H9 (cell line): ENCODE results near the gene C19orf25. TPM values are rescaled to one million over a fixed set of nuclear protein-coding genes. Genes with fewer than 3 reads are reported as not detected.

Experiments
- DNase-seq: peaks from one replicate; pipeline ENCODE4 v3.0.0-alpha.2; 2017
- H2AFZ ChIP-seq: one replicate; pipeline ENCODE4 v1.6.1; 2013; ENCODE audit warnings: mild to moderate bottlenecking, low read length, control low read depth, moderate library complexity
- H2AK5ac ChIP-seq: 2 replicates; pipeline ENCODE4 v1.6.1; 2013; ENCODE audit warnings: low read length, control low read depth, mixed read lengths; ENCODE audit not compliant: insufficient read length
- H2BK120ac ChIP-seq: one replicate; pipeline ENCODE4 v1.6.1; 2013; ENCODE audit warnings: low read depth, mild to moderate bottlenecking, low read length, control low read depth, inconsistent platforms; ENCODE audit not compliant: poor library complexity, severe bottlenecking
- H2BK12ac ChIP-seq: 2 replicates; pipeline ENCODE4 v1.6.1; 2013; ENCODE audit warnings: low read length, control low read depth, mixed read lengths, low read depth; ENCODE audit not compliant: insufficient read length
- H2BK15ac ChIP-seq: 2 replicates; pipeline ENCODE4 v1.6.1; 2013; ENCODE audit warnings: low read depth, low read length, control low read depth
- H2BK20ac ChIP-seq: one replicate; pipeline ENCODE4 v1.6.1; 2013; ENCODE audit warnings: low read depth, mild to moderate bottlenecking, low read length, control low read depth, inconsistent platforms; ENCODE audit not compliant: poor library complexity, severe bottlenecking
- H2BK5ac ChIP-seq: 2 replicates; pipeline ENCODE4 v1.6.1; 2013; ENCODE audit warnings: low read length, control low read depth, mixed read lengths; ENCODE audit not compliant: insufficient read length
- H3K14ac ChIP-seq: 2 replicates; pipeline ENCODE4 v1.6.1; 2013; ENCODE audit warnings: low read length, control low read depth; ENCODE audit not compliant: insufficient read depth
- H3K18ac ChIP-seq: 2 replicates; pipeline ENCODE4 v1.6.1; 2013; ENCODE audit warnings: low read depth, mild to moderate bottlenecking, mixed read lengths, low read length, control low read depth; ENCODE audit not compliant: insufficient read length
- H3K23ac ChIP-seq: 2 replicates; pipeline ENCODE4 v1.6.1; 2013; ENCODE audit warnings: low read length, control low read depth, mixed read lengths, low read depth; ENCODE audit not compliant: insufficient read length
- H3K23me2 ChIP-seq: 2 replicates; pipeline ENCODE4 v1.6.1; 2013; ENCODE audit warnings: low read depth, mild to moderate bottlenecking, mixed read lengths, low read length, control low read depth; ENCODE audit not compliant: insufficient read length, poor library complexity, severe bottlenecking
- H3K27ac ChIP-seq: 2 replicates; pipeline ENCODE4 v1.5.1; 2013; ENCODE audit warnings: low read length, control low read depth, mixed read lengths, low read depth; ENCODE audit not compliant: insufficient read length
- H3K27me3 ChIP-seq: 2 replicates; pipeline ENCODE4 v1.6.1; 2013; ENCODE audit warnings: low read length, control low read depth, inconsistent platforms; ENCODE audit not compliant: insufficient read depth
- H3K4ac ChIP-seq: 2 replicates; pipeline ENCODE4 v1.6.1; 2013; ENCODE audit warnings: low read depth, mild to moderate bottlenecking, control low read depth, inconsistent platforms, low read length, moderate library complexity
- H3K4me1 ChIP-seq: 2 replicates; pipeline ENCODE4 v1.6.1; 2013; ENCODE audit warnings: low read length, control low read depth, inconsistent platforms; ENCODE audit not compliant: insufficient read depth
- H3K4me2 ChIP-seq: 2 replicates; pipeline ENCODE4 v1.6.1; 2013; ENCODE audit warnings: low read length, control low read depth, mixed read lengths; ENCODE audit not compliant: insufficient read length, insufficient read depth
- H3K56ac ChIP-seq: 2 replicates; pipeline ENCODE4 v1.6.1; 2013; ENCODE audit warnings: low read depth, mild to moderate bottlenecking, mixed read lengths, low read length, control low read depth; ENCODE audit not compliant: insufficient read length
- H3K79me1 ChIP-seq: 2 replicates; pipeline ENCODE4 v1.6.1; 2013; ENCODE audit warnings: low read depth, mild to moderate bottlenecking, moderate library complexity, low read length, control low read depth, inconsistent platforms; ENCODE audit not compliant: insufficient read depth, poor library complexity, severe bottlenecking
- H3K79me2 ChIP-seq: 2 replicates; pipeline ENCODE4 v1.6.1; 2013; ENCODE audit warnings: low read length, control low read depth, inconsistent platforms; ENCODE audit not compliant: insufficient read depth
- H3K9ac ChIP-seq: 2 replicates; pipeline ENCODE4 v1.6.1; 2013; ENCODE audit warnings: low read length, control low read depth, mixed read lengths; ENCODE audit not compliant: insufficient read length; ENCODE audit errors: extremely low read depth
- H3K9me3 ChIP-seq: one replicate; pipeline ENCODE4 v1.6.1; 2013; ENCODE audit warnings: low read depth, low read length, inconsistent platforms; ENCODE audit not compliant: control insufficient read depth
- H3T11ph ChIP-seq: one replicate; pipeline ENCODE4 v1.6.1; 2013; ENCODE audit warnings: mild to moderate bottlenecking, low read length, control low read depth, inconsistent platforms
- H4K20me1 ChIP-seq: one replicate; pipeline ENCODE4 v1.6.1; 2013; ENCODE audit not compliant: control insufficient read depth, insufficient read length, insufficient read depth
- H4K5ac ChIP-seq: 2 replicates; pipeline ENCODE4 v1.6.1; 2013; ENCODE audit warnings: low read depth, mild to moderate bottlenecking, mixed read lengths, low read length, control low read depth; ENCODE audit not compliant: insufficient read length
- H4K8ac ChIP-seq: replicated peaks from 2 replicates; pipeline ENCODE4 v1.6.1; 2013; ENCODE audit warnings: low read length, control low read depth, mixed read lengths, low read depth; ENCODE audit not compliant: insufficient read length
- H4K91ac ChIP-seq: 2 replicates; pipeline ENCODE4 v1.6.1; 2013; ENCODE audit warnings: low read depth, mild to moderate bottlenecking, moderate library complexity, mixed read lengths, low read length, control low read depth; ENCODE audit not compliant: insufficient read length
- H3K27ac Mint-ChIP-seq, 3 experiments: 2 replicates in 2 of 3; 3 replicates in 1 of 3; pipeline ENCODE4 v1.8.0; 2020 to 2021; ENCODE audit warnings: mixed read lengths in 3 of 3, mild to moderate bottlenecking in 1 of 3, moderate library complexity in 1 of 3
- H3K27me3 Mint-ChIP-seq: 2 replicates; pipeline ENCODE4 v1.8.0; 2021; ENCODE audit warnings: low read depth, mild to moderate bottlenecking, moderate library complexity, mixed read lengths
- H3K36me3 Mint-ChIP-seq, 3 experiments: 2 replicates in 2 of 3; 3 replicates in 1 of 3; pipeline ENCODE4 v1.8.0; 2020 to 2021; ENCODE audit warnings: low read depth in 3 of 3, mixed read lengths in 3 of 3; ENCODE audit not compliant: insufficient read depth in 1 of 3
- H3K4me1 Mint-ChIP-seq, 2 experiments: 2 replicates each; pipeline ENCODE4 v1.8.0; 2020; ENCODE audit warnings: mixed read lengths in 2 of 2
- H3K4me3 Mint-ChIP-seq, 2 experiments: 2 replicates in 1 of 2; 3 replicates in 1 of 2; pipeline ENCODE4 v1.8.0; 2020 to 2021; ENCODE audit warnings: mild to moderate bottlenecking in 2 of 2, mixed read lengths in 2 of 2, moderate library complexity in 1 of 2
- H3K9me3 Mint-ChIP-seq, 2 experiments: 2 replicates in 1 of 2; 3 replicates in 1 of 2; pipeline ENCODE4 v1.8.0; 2020; ENCODE audit warnings: mild to moderate bottlenecking in 2 of 2, mixed read lengths in 2 of 2, moderate library complexity in 1 of 2
- CTCF ChIP-seq: fragments of 200-600 bp; sonication (generic); conservative IDR thresholded peaks from 3 replicates; pipeline ENCODE4 v1.8.0; 2021; ENCODE audit warnings: antibody characterized with exemption, mild to moderate bottlenecking
- WGBS: extraction: QIAGEN DNeasy Blood & Tissue Kit; methylation state at CpG from one replicate; pipeline ENCODE4 v1.1.7; 2013; ENCODE audit warnings: missing lambda C conversion rate, low lambda C conversion rate, mixed read lengths; ENCODE audit not compliant: insufficient read length; ENCODE audit errors: extremely low coverage; 5-methylcytosine and 5-hydroxymethylcytosine counted together
- total RNA-seq: library from RNA; stranded (reverse); gene quantifications from 2 replicates; pipeline ENCODE4 v1.2.1, GENCODE V29; 2021

C19orf25 gene
- total RNA-seq, 1 experiment from 2014 or later = 36.8 TPM

DNA sequence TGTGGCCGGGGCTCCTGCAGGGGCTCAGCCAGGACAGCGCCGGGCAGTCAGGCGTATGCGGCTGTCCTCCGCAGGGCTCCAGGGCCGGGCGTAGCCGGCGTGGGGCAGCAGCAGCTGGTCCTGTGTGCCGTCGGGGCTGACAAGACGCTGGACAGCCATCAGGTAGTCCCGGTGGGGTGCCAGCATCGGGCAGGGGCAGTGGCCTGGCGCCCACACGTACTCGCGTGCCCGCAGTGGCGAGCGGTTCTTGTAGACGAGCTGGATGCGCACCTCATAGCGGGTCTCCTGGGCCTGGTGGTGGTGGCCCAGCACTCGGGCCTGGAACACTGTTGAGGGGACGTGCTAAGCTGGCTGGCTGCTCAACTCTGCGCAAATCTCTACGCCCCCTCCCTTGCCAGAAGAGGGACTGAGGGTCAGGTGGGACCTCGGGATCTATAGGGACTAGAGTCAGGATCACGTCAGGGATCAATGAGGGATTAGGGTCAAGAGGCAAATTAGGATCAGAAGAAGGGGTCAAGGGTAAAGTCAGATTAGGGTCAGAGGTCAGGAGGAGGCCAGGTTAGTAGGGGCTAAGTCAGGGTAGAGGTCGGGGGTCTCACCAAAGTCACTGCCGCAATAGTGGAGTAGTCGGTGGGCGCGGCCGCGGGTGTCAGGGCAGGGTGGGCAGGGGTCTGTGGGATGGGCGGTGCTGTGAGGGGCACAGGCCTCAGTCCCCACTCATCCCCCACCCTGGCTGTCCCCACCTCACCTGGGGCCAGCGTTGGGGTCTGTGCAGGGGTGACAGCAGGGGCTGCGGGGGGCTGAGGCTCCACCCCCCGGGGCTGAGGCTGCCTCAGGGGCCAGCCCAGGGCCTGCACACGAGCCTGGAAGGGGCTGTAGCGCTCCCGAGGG is 27.2 kb upstream of the C19orf25 start:
- Histone ChIP-seq H3K79me2 (no peaks in the 10 kb centered on the region), H2BK120ac (no peak overlapping the region), H2BK12ac (no peak overlapping the region), H3K9me3 (no peaks in the 10 kb centered on the region), H4K5ac (no peak overlapping the region), H4K91ac (no peak overlapping the region), H2AK5ac (no peak overlapping the region), H4K20me1 (no peaks in the 10 kb centered on the region), H3K4ac (no peak overlapping the region), H2BK20ac (no peak overlapping the region), H3K27ac (no peak overlapping the region), H3K9ac (no peak overlapping the region), H2BK15ac (no peak overlapping the region), H2AFZ (no peak overlapping the region), H4K8ac (no peak overlapping the region), H3T11ph (no peak overlapping the region), H3K23me2 (peaks cover 11% of the 10 kb centered on the region), H3K27me3 (no peaks in the 10 kb centered on the region; the same call in 1 of the 2 replicates), H3K56ac (no peak overlapping the region), H3K23ac (no peak overlapping the region), H3K4me2 (no peak overlapping the region), H3K79me1 (no peaks in the 10 kb centered on the region), H2BK5ac (no peak overlapping the region), H3K14ac (no peak overlapping the region), H3K18ac (no peak overlapping the region), H3K4me1 (no peaks in the 10 kb centered on the region)
- no peak for TF ChIP-seq CTCF
- WGBS = no CpG with 5 or more reads among the region's 45 CpGs
- Mint-ChIP-seq H3K27ac (no peak overlapping the region), H3K36me3 (no peaks in the 10 kb centered on the region), H3K9me3 (peaks cover under 1 to 5% of the 10 kb centered on the region in 2 experiments; a peak in 3 of 5 replicates), H3K27me3 (peaks cover 71% of the 10 kb centered on the region), H3K4me3 (no peak overlapping the region; a peak in 1 of 5 replicates), H3K4me1 (peaks cover 13 to 23% of the 10 kb centered on the region in 2 experiments)
- no peak for DNase-seq
